NCI-H187 treated with DMSO at 0.1 percent for 48 hours (cell line): ENCODE data around the gene ZNF428.
"Not testable (repeated sequence)": the region's sequence is repeated elsewhere in the genome, so short reads cannot be mapped to it uniquely, and the experiment has no call there.

Source experiments
- DNase-seq: peaks from one replicate; lab custom pipeline; 2025; lab: John Stamatoyannopoulos, UW

Gene ZNF428

DNA sequence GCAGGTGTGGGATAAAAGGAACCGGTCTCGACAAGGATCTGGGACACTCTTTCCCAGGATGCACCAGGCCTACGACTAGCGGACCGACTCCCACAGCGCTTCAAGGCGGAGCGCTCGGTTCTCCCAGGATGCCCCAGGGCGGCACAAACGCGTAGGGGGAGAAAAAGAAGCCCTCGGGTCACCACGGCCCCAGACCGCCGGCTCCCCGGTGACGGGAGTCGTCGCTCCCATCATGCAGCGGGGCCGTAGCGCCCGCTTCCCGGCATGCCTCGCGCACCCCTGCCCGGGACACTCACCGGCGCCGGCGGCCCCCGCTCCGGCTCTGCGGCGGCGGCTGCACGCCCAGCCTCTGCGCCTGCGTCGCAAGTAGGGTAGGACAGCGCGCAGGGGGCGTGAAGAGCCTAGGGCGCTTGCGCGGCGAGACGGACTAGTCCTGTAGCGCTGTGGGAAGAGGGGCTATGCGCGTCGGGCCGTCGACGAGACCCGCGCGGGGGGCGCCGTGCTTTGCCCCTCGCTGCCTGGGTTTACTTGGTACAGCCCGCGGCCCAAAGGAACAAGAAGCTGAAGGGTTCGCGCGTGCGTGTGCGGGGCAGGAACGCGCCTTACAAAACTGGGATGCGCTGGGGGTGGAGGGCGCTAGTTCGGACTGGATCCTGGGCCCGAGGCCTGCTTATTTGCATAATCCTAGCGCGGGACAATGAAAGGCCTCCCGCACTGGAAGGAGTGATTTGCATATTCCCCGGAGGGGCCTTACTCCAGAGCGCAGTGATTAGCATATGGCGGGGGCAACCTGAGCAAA, at the start of gene ZNF428:
Gene ZNF428, minus strand, starts transcription at position 368 of the 799 bp plus-strand sequence. CDS start 5,325 bp downstream, outside the sequence.
- peak; percentile 84 for DNase-seq

GRCh38 chr19:43668406-43669109, 49.1 kb upstream of the ZNF428 start:
- peak; percentile 98 for DNase-seq

GRCh38 chr19:43667876-43668405, 48.5 kb upstream of the ZNF428 start:
- DNase-seq, result no peak

DNA sequence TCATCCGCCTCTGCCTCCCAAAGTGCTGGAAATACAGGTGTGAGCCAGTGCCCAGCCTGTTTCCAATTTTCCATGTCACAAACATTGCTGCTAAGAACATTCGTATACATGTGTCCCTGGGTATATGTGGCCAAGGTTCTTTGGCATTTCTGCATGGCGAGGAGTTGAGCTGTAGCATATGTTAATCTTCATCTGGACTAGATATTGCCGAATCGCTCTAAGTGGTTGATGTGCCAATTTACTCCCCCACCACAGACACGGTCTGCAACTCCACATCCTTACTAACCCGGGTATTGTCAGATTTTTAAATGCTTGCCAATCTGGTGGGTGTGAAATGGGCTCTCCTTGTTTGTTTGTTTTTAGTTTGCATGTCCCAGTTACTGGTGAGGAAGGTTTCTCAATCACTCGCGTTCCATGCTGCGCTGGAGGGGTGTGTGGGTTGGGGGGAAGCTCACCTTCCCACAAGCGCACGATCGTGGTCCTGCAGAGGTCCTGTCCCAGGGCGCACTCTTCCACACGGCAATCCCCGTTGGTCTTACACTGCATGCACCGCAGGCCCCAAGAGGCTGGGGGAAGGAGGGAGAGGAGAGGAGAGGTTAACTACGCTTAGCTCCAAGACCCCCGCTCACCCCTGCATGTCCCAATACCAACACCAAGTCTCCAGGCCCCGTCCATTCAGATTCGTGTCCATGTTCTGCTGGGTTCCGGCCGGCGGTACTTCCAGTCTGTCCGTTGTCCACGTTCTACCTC, 47.9 kb upstream of the ZNF428 start:
- DNase-seq, result no peak

GRCh38 chr19:43664018-43664417, 44.6 kb upstream of the ZNF428 start:
- DNase-seq, result no peak

GRCh38 chr19:43662487-43662886, 43.1 kb upstream of the ZNF428 start:
- DNase-seq, result no peak

GRCh38 chr19:43660971-43661360, 41.5 kb upstream of the ZNF428 start:
- DNase-seq, result no peak

- no peak for DNase-seq
These were observed 41.0 kb upstream of the ZNF428 start for GRCh38 chr19:43660301-43660970.

DNA sequence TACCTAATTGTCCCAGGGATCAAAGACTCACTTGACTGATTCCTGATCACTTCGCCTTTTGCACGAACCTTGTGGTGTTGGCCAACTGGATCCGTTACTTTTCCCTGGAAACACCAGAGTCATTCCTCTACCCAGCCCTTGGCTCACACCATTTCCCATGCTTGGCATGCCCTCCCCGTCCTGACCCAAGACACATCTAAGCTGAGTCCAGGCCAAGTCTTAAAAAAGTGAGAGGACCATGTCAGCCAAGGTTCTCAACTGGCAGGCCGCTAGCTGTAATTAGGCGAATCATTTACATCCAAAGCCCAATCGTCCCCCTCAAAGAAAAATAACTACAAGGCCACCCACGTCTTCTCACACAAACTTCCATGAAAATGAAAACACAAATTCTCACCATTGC, 39.1 kb upstream of the ZNF428 start:
- no peak for DNase-seq

DNA sequence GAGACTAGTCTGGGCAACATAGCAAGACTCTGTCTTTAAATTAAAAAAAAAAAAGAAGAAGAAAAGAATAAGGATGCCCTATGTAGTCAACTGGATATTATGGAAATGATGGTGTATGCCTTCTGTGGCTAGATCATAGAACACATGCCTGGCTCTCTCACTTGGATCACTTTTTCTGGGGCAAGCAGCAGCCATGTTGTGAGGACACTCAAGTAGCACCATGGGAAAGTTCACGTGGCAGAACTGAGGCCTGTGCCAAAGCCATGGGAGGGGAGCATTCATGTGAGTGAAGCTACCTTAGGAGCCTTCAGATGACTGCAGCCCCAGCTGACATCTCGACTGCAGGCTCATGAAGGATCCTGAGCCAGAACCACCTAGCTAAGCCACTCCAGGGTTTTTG, 38.6 kb upstream of the ZNF428 start:
- DNase-seq, result no peak

DNA sequence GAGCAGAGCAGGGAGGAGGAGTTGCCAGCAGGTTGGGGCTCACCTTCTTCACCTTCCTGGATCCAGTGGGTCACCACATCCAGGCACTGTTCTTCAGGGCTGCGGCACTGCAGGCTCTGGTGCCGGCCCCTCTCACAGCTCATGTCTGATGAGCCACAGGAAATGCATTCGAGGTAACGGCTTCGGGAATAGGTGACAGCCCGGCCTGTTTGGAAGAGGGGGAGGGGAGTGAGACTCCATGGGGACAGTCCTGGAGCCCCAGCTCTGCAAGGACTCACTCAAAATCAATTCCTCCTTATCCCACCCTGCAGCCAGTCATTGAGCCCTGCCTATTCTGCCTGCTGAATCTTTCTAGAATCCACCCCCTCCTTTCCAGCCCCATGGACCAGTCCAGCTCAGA, 37.0 kb upstream of the ZNF428 start:
- no peak for DNase-seq

DNA sequence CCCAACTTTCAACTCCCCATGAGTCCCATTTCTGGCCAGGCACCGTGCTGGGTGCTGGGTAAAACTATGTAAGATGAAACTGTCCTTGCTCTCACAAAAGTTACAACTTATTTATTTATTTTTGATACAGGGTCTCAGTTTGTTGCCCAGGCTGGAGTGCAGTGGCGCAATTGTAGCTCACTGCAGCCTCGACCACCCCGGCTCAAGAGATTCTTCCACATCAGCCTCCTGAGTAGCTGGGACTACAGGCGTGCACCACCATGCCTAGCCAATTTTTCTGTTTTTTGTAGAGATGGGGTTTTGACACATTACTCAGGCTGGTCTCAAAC, 33.1 kb upstream of the ZNF428 start:
- no peak for DNase-seq

DNA sequence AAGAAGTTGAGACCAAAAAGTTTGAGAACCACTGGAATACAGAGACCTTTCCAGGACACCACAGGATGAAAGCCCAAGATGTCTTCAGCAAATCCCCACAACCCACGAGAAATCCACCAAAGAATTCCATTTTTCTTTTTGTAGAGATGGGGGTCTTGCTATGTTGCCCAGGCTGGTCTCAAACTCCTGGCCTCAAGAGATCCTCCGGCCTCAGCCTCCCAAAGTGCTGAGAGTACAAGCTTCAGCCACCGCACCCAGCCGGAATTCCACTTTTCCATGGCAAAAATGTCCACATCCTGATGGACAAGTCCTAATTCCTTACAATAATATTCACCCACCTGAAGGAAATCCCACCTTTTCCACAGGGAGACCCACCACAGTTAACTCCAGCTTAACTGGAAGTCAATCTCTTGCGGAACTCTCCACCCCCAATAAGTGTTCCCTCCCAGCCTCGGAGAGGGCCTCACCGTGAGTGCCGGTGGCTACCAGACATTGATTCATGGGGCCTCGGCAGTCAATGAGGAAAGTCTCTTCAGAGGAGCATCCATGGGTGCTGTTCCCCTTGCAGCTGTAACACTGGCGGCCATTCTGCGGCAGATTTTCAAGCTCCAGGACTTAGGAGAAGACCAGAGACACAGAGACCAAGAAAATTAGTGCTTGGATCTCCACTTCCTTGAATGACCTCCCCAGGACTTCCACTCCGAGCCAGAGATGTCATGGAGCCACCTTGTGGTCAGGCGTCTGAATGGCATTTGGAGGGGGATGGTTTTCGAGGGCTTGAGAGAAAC, 32.5 kb upstream of the ZNF428 start:
- DNase-seq, result no peak

- not testable (repeated sequence) for DNase-seq
These were observed 30.8 kb upstream of the ZNF428 start for GRCh38 chr19:43650276-43650675.

- no peak for DNase-seq
These were observed 30.1 kb upstream of the ZNF428 start for GRCh38 chr19:43649514-43649913.

DNA sequence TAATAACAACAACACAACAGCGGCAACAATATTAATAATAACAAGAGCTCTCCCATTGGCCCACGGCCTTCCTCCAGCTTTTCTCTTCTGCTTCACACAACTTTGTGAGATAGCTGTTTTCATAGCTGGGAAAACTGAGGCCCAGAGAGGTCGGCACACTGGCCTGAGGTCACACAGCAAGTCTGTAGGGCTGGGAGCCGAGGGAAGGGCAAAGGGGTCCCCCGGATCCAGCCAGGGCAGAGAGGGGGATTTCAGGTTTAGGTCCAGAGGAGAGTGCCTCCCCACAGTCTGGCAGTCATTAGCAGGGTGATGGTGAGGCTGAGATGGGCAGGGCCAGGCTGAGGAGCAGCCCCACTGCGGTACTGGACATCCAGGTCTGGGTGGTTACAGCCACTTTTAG, 29.2 kb upstream of the ZNF428 start:
- DNase-seq, result no peak

DNA sequence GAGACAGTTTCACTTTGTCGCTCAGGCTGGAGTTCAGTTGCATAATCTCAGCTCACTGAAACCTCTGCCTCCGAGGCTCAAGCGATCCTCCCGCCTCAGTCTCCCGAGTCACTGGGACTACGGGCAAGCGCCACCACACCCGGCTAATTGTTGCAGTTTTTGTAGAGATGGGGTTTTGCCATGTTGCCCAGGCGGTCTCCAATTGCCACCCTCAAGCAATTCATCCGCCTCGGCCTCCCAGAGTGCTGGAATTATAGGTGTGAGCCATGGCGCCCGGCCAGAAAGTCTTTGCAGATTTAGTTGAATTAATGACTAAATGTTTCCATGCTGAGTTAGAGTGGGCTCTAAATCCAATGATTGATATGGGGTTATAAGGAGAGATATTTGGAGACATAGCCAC, 24.8 kb upstream of the ZNF428 start:
- no peak for DNase-seq

DNA sequence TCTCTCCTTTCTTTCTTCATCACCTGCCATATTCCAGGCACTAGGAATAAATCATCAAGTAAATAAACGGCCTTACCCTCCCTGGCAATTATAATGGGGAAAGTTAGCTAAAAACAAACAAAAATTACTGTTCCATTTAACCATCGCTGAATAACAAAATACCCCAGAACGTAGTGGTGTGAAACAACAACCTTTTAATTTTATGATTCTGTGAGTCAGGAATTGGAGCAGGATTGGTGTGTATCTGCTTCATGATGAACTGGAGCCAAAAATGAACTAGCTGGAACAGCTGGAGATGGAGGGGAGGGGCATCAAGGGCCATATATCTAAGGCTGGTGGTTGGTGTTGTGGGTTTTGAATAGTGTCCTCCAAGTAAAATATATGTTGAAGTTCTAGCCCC, 23.9 kb upstream of the ZNF428 start:
- DNase-seq, result no peak

DNA sequence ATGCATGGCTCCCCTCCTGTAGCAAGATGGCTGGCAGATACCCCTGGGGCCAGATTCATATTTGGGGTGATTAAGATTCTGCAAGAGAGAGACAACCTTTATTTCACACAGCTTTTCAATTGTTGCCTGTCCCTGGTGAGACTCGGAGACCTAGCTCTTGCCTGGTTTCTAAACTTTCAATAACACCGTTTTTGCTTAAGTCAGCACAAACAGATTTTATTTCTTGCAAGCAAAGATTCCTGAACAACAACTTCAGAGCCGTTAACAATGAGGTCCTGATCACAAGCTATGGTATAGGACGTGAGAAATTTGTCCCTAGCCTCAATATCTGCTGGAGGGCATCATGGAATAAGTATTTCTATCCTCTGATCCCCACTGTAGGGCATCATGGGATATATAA, 23.1 kb upstream of the ZNF428 start:
- DNase-seq, result no peak

DNA sequence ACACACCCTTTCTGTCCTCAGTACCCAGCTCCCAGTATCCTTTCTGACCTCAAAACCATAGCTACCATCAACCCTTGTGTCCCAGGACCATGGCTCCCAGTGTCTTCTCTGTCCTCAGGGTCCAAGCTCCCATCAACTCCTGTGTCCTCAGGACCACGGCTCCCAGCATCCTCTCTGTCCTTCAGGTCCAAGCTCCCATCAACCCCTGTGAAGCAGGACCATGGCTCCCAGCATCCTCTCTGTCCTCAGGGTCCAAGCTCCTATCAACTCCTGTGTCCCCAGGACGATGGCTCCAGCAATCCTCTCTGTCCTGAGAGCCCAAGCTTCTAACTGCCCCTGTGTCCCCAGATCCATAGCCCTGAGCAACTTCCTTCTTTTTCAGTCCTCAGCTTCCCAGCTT, 21.9 kb upstream of the ZNF428 start:
- no peak for DNase-seq

GRCh38 chr19:43640424-43640757, 21.0 kb upstream of the ZNF428 start:
- DNase-seq, result no peak
